Stomach (tissue), 9 donors: ENCODE data around the gene UGT1A10. TPM values are rescaled to one million over a fixed set of nuclear protein-coding genes. Genes with fewer than 3 reads are reported as not detected.

Experiments
- DNase-seq, 2 donors: peaks; one replicate each; pipeline versions ENCODE4 v3.0.0 to v3.0.0-alpha.2; 2013 to 2019
- H3K27ac ChIP-seq, 5 donors: fragments of 200-600 bp in 4 of 5; sonication (generic) in 4 of 5; one replicate each; pipeline ENCODE4 v1.5.1; 2013 to 2019; ENCODE audit warnings: mild to moderate bottlenecking in 1 of 5, moderate library complexity in 1 of 5
- H3K27me3 ChIP-seq, 3 donors: fragments of 200-600 bp; sonication (generic); one replicate each; pipeline ENCODE4 v1.5.1; 2017 to 2019; ENCODE audit warnings: mixed run types in 1 of 3
- H3K36me3 ChIP-seq, 4 donors: fragments of 200-600 bp; sonication (generic); 1 replicate in 3 of 4; 2 replicates in 1 of 4; pipeline ENCODE4 v1.5.1; 2016 to 2019
- H3K4me1 ChIP-seq, 4 donors: fragments of 200-600 bp; sonication (generic); one replicate each; pipeline ENCODE4 v1.5.1; 2016 to 2019
- H3K4me3 ChIP-seq, 4 donors: fragments of 200-600 bp; sonication (generic) in 3 of 4; one replicate each; pipeline ENCODE4 v1.5.1; 2016 to 2019; ENCODE audit warnings: mild to moderate bottlenecking in 1 of 4
- H3K9me3 ChIP-seq, 4 donors: fragments of 200-600 bp; sonication (generic); one replicate each; pipeline ENCODE4 v1.5.1; 2016 to 2019
- EP300 ChIP-seq: sonication (generic); formaldehyde crosslinking; IDR thresholded peaks from one replicate; pipeline ENCODE4 v1.6.1; 2017; ENCODE audit warnings: antibody characterized with exemption
- POLR2A ChIP-seq, 4 donors: fragments of 450-650 bp; IDR thresholded peaks; one replicate each; pipeline ENCODE4 v1.6.1; 2016; ENCODE audit warnings: antibody characterized with exemption in 4 of 4, control low read depth in 2 of 4, mild to moderate bottlenecking in 1 of 4, moderate library complexity in 1 of 4
- POLR2AphosphoS5 ChIP-seq, 3 donors: sonication (generic); formaldehyde crosslinking; IDR thresholded peaks; one replicate each; pipeline ENCODE4 v1.6.1; 2016; ENCODE audit warnings: antibody characterized with exemption in 3 of 3
- WGBS, 5 donors: extraction: QIAGEN DNeasy Blood & Tissue Kit in 3 of 5; methylation state at CpG; one replicate each; pipeline versions ENCODE4 v1.1.5 to v1.1.7; 2013 to 2018; 5-methylcytosine and 5-hydroxymethylcytosine counted together
- intact Hi-C: fragments of 100-400 bp; cut with DNase I; formaldehyde crosslinking; loops from one replicate; pipeline ENCODE4 v1.15.1; 2023; ENCODE audit warnings: low total_unique reads
- polyA plus RNA-seq, 3 donors: library from polyadenylated mRNA; stranded (reverse); fragments of 200-250 nt; gene quantifications; one replicate each; pipeline ENCODE4 v1.2.3, GENCODE V29; 2013
- total RNA-seq, 5 donors: library from RNA; depleted of rRNA; stranded (reverse); fragments of >200 nt; gene quantifications; one replicate each; pipeline versions ENCODE4 v1.1.0 to v1.2.3, GENCODE V29; 2014 to 2016
- TF ChIP-seq, protein P1 (sequence below), 7 experiments: fragments of 450-650 bp in 4 of 7; fragments of 200-600 bp in 3 of 7; sonication (generic) in 3 of 7; IDR thresholded peaks; one replicate each; pipeline ENCODE4 v1.5.1; 2016 to 2019; ENCODE audit warnings: antibody characterized with exemption in 7 of 7, control low read depth in 2 of 7, mild to moderate bottlenecking in 1 of 7
- donor health status: healthy with polysubstance abuse.
- donor health status: Bipolar disorder and iron deficiency.
- donor health status: healthy.

UGT1A10 gene
- total and polyA plus RNA-seq, 8 donors, result 0.45 to 32.7 (median 2.2) TPM; not detected in 1

DNA sequence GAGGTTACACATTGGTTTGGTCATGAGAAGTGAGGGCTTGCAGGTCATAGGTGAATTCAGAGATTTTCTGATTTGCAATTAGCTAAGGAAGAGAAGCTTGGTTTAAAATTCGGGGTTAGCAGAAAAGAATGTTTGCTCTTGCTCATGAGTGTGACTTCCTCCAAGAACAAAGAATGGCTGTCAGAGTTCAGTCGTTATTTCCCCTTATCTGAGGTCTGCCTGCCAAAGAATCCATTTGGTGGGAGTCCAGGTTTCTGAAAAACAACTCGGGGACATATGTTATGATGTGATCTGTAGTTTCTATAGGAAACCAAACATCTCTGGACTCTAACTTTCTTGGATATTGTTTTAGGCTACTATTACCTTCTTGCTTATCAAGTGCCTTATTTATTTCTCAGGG lies 53.3 kb downstream of the UGT1A10 start:
- WGBS, 5 donors, result 1 to 10% (median 4%) methylated on average over 3 of the region's 3 CpGs
- H3K9me3 ChIP-seq, result no peaks in the 10 kb centered on the region
- peak overlapping the region in 4 of 5 donors; percentile 43 to 82 (median 64) for H3K27ac ChIP-seq
- TF ChIP-seq EP300 (no peak), POLR2AphosphoS5 (IDR thresholded peaks at IDR 0.05) (peak in 1 of 3 donors; percentile 59), POLR2A (IDR thresholded peaks at IDR 0.05) (no peak)
- TF ChIP-seq, protein P1, sequence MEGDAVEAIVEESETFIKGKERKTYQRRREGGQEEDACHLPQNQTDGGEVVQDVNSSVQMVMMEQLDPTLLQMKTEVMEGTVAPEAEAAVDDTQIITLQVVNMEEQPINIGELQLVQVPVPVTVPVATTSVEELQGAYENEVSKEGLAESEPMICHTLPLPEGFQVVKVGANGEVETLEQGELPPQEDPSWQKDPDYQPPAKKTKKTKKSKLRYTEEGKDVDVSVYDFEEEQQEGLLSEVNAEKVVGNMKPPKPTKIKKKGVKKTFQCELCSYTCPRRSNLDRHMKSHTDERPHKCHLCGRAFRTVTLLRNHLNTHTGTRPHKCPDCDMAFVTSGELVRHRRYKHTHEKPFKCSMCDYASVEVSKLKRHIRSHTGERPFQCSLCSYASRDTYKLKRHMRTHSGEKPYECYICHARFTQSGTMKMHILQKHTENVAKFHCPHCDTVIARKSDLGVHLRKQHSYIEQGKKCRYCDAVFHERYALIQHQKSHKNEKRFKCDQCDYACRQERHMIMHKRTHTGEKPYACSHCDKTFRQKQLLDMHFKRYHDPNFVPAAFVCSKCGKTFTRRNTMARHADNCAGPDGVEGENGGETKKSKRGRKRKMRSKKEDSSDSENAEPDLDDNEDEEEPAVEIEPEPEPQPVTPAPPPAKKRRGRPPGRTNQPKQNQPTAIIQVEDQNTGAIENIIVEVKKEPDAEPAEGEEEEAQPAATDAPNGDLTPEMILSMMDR (IDR thresholded peaks at IDR 0.05), result no peak
- intact Hi-C loops, result no loop called here
- H3K4me3 ChIP-seq, result no peak overlapping the region
- H3K27me3 ChIP-seq, result no peaks in the 10 kb centered on the region
- DNase-seq, result peak; percentile 57 to 68
- H3K36me3 ChIP-seq, result no peaks in the 10 kb centered on the region
- H3K4me1 ChIP-seq, result peaks cover 0 to 31% (median 17%) of the 10 kb centered on the region in 4 donors

GRCh38 chr2:233690444-233690843 lies 54.2 kb downstream of the UGT1A10 start:
- TF ChIP-seq, protein P1 (IDR thresholded peaks at IDR 0.05), result no peak
- no peak for TF ChIP-seq POLR2A (IDR thresholded peaks at IDR 0.05)
- no peak for TF ChIP-seq EP300
- no peak for TF ChIP-seq POLR2AphosphoS5 (IDR thresholded peaks at IDR 0.05)
- no peak for DNase-seq
- Histone ChIP-seq H3K4me3 (no peak overlapping the region), H3K4me1 (peaks cover 0 to 31% (median 17%) of the 10 kb centered on the region in 4 donors), H3K9me3 (no peaks in the 10 kb centered on the region), H3K36me3 (no peaks in the 10 kb centered on the region), H3K27me3 (no peaks in the 10 kb centered on the region), H3K27ac (peak overlapping the region in 4 of 5 donors; percentile 64 to 82 (median 74))
- 51 to 59% (median 55%) methylated on average over 4 of the region's 4 CpGs for WGBS, 5 donors
- intact Hi-C loops, result no loop called here

DNA sequence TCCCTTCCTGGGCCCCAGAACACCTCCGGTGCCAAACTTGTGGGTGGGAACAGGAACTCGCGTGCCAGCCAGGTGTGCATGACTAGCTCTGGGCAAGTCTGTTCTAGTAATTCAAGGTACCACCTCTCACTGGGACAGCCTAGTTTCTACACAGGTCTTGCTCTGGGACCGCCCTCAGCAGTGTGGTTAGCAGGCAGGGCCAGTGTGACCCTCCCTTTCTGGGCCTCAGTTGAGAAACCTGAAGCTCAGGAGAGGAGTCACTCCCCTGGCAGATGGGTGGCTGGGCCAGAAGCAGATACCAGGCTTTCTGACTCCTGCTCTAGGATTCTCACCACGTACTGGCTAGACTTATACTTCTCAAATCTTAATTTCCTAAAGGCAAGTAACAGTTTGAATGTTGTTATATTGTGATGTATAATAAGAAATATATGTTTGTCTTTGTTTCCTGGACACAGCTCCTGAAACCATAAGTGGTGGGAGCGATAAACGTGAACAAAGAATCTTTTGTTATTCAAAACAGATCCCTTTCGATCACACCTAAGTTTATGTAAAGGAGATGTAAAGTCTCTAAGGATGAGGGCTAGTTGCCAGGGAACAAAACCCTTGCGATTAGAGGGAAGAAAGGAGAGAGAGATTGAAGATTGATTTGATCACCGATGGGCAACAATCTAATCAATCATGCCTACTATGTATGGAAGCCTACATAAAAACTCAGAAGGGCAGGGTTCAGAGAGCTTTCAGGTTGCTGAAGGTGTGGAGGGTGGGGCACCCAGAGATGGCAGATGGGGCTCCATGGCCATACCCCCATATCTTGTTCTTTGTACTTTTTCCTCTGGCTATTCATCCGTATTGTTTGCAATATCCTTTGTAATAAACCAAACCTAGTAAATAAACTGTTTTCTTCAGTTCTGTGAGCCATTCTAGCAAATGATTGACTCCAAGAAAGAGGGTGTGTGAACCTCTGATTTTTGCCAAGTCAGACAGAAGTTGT lies 55.5 kb downstream of the UGT1A10 start:
- intact Hi-C loops, result no loop called here

DNA sequence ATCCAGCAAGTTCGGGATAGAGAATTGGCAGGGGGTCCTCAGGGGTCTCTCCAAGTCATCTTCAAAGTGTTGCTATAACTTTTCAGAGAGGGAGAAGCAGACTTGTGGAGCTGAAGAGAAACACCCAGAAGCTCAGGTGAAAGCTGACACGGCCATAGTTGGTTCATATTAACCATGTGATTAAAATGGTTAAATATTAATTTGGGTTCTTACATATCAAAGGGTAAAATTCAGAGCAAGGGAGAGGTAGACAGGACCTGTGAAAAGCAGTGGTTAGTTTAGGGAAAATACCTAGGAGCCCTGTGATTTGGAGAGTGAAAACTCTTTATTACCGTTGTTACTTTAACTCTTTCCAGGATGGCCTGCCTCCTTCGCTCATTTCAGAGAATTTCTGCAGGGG lies 56.4 kb downstream of the UGT1A10 start, which contains the start of gene UGT1A6:
Gene UGT1A6, plus strand, starts transcription at position 243 of the 400 bp plus-strand sequence. Its CDS starts 115 bp downstream, at position 358.
- TF ChIP-seq POLR2A (IDR thresholded peaks at IDR 0.05), result no peak
- no peak for TF ChIP-seq POLR2AphosphoS5 (IDR thresholded peaks at IDR 0.05)
- TF ChIP-seq, protein P1 (IDR thresholded peaks at IDR 0.05), result no peak
- no peak for TF ChIP-seq EP300
- peak in 1 of 2 donors; percentile 12 for DNase-seq
- H3K27me3 ChIP-seq, result no peaks in the 10 kb centered on the region
- no peaks in the 10 kb centered on the region for H3K9me3 ChIP-seq
- H3K27ac ChIP-seq, result peak within 1 kb of the TSS; percentile 64 to 86 (median 76)
- 35 to 62% (median 39%) methylated on average over 4 of the region's 4 CpGs for WGBS, 5 donors
- peak within 1 kb of the TSS in 3 of 4 donors; percentile 23 to 38 (median 30) for H3K4me3 ChIP-seq
- intact Hi-C loops, result no loop called here
- H3K36me3 ChIP-seq, result no peaks in the 10 kb centered on the region
- H3K4me1 ChIP-seq, result peaks cover 0 to 31% (median 17%) of the 10 kb centered on the region in 4 donors

More for the DNA sequence above, 55.5 kb downstream of the UGT1A10 start:
- peak; percentile 46 to 75 for DNase-seq
- H3K36me3 ChIP-seq, result no peaks in the 10 kb centered on the region
- H3K4me1 ChIP-seq, result peaks cover 0 to 31% (median 17%) of the 10 kb centered on the region in 4 donors
- H3K27me3 ChIP-seq, result no peaks in the 10 kb centered on the region
- H3K9me3 ChIP-seq, result no peaks in the 10 kb centered on the region
- peak overlapping the region in 2 of 4 donors; percentile 12 to 38 for H3K4me3 ChIP-seq
- WGBS, 5 donors, result 32 to 55% (median 47%) methylated on average over 10 to 11 of the region's 11 CpGs
- TF ChIP-seq EP300 (no peak), POLR2A (IDR thresholded peaks at IDR 0.05) (peak in 1 of 4 donors; percentile 53), POLR2AphosphoS5 (IDR thresholded peaks at IDR 0.05) (peak in 2 of 3 donors; percentile 75 to 79)
- TF ChIP-seq, protein P1 (IDR thresholded peaks at IDR 0.05), result no peak
- peak overlapping the region; percentile 64 to 82 (median 76) for H3K27ac ChIP-seq
